ENCODE measurements around the gene CFAP100.
A peak's percentile ranks its signal among the peaks of the same experiment; 100 is the strongest.

The CFAP100 gene

GRCh38 chr3:126394179-126394976 lies at the start of gene CFAP100:
CFAP100 (plus strand) TSS chr3:126394909; CDS start chr3:126396001, 1,092 bp downstream.
- Histone ChIP-seq H3K27me3 (ENCODE audit: control insufficient read depth in 1 of 2, insufficient read depth in 2 of 2, low read length in 2 of 2) (peaks cover 0 to 9% of the 10 kb centered on the region in 2 donors), H3K27ac (ENCODE audit: low read depth, low read length) (no peak within 1 kb of the TSS), H3K4me3 (ENCODE audit: low read depth in 1 of 2, low read length in 2 of 2) (peak within 1 kb of the TSS; percentile 19 to 20), H3K9me3 (ENCODE audit: low read length) (no peaks in the 10 kb centered on the region), H3K36me3 (ENCODE audit: insufficient read depth, low read length) (no peaks in the 10 kb centered on the region), H3K9ac (ENCODE audit: low read length) (no peak within 1 kb of the TSS), H3K4me1 (ENCODE audit: insufficient read depth, low read length) (peaks cover 17% of the 10 kb centered on the region)

- Histone ChIP-seq H3K9ac (ENCODE audit: low read length) (no peak overlapping the region), H3K27me3 (ENCODE audit: control insufficient read depth in 1 of 2, insufficient read depth in 2 of 2, low read length in 2 of 2) (no peaks in the 10 kb centered on the region), H3K27ac (ENCODE audit: low read depth, low read length) (no peak overlapping the region), H3K4me3 (ENCODE audit: low read depth in 1 of 2, low read length in 2 of 2) (no peak overlapping the region), H3K9me3 (ENCODE audit: low read length) (no peaks in the 10 kb centered on the region), H3K36me3 (ENCODE audit: insufficient read depth, low read length) (no peaks in the 10 kb centered on the region), H3K4me1 (ENCODE audit: insufficient read depth, low read length) (no peaks in the 10 kb centered on the region)
Observed at GRCh38 chr3:126345231-126345630, 49.5 kb upstream of the CFAP100 start.

GRCh38 chr3:126345641-126346460 lies 48.9 kb upstream of the CFAP100 start:
- Histone ChIP-seq H3K4me3 (ENCODE audit: low read depth in 1 of 2, low read length in 2 of 2) (no peak overlapping the region), H3K9me3 (ENCODE audit: low read length) (no peaks in the 10 kb centered on the region), H3K27me3 (ENCODE audit: control insufficient read depth in 1 of 2, insufficient read depth in 2 of 2, low read length in 2 of 2) (no peaks in the 10 kb centered on the region), H3K4me1 (ENCODE audit: insufficient read depth, low read length) (no peaks in the 10 kb centered on the region), H3K27ac (ENCODE audit: low read depth, low read length) (no peak overlapping the region), H3K36me3 (ENCODE audit: insufficient read depth, low read length) (no peaks in the 10 kb centered on the region), H3K9ac (ENCODE audit: low read length) (no peak overlapping the region)

GRCh38 chr3:126346466-126346865 lies 48.2 kb upstream of the CFAP100 start:
- Histone ChIP-seq H3K9ac (ENCODE audit: low read length) (no peak overlapping the region), H3K4me1 (ENCODE audit: insufficient read depth, low read length) (no peaks in the 10 kb centered on the region), H3K27ac (ENCODE audit: low read depth, low read length) (no peak overlapping the region), H3K4me3 (ENCODE audit: low read depth in 1 of 2, low read length in 2 of 2) (no peak overlapping the region), H3K27me3 (ENCODE audit: control insufficient read depth in 1 of 2, insufficient read depth in 2 of 2, low read length in 2 of 2) (no peaks in the 10 kb centered on the region), H3K36me3 (ENCODE audit: insufficient read depth, low read length) (no peaks in the 10 kb centered on the region), H3K9me3 (ENCODE audit: low read length) (no peaks in the 10 kb centered on the region)

- Histone ChIP-seq H3K9me3 (ENCODE audit: low read length) (no peaks in the 10 kb centered on the region), H3K4me1 (ENCODE audit: insufficient read depth, low read length) (no peaks in the 10 kb centered on the region), H3K9ac (ENCODE audit: low read length) (no peak overlapping the region), H3K27ac (ENCODE audit: low read depth, low read length) (no peak overlapping the region), H3K36me3 (ENCODE audit: insufficient read depth, low read length) (no peaks in the 10 kb centered on the region), H3K27me3 (ENCODE audit: control insufficient read depth in 1 of 2, insufficient read depth in 2 of 2, low read length in 2 of 2) (no peaks in the 10 kb centered on the region), H3K4me3 (ENCODE audit: low read depth in 1 of 2, low read length in 2 of 2) (no peak overlapping the region)
Observed at GRCh38 chr3:126347543-126348161, 47.1 kb upstream of the CFAP100 start.

- Histone ChIP-seq H3K27ac (ENCODE audit: low read depth, low read length) (no peak overlapping the region), H3K27me3 (ENCODE audit: control insufficient read depth in 1 of 2, insufficient read depth in 2 of 2, low read length in 2 of 2) (no peaks in the 10 kb centered on the region), H3K9ac (ENCODE audit: low read length) (no peak overlapping the region), H3K4me3 (ENCODE audit: low read depth in 1 of 2, low read length in 2 of 2) (no peak overlapping the region), H3K4me1 (ENCODE audit: insufficient read depth, low read length) (no peaks in the 10 kb centered on the region), H3K36me3 (ENCODE audit: insufficient read depth, low read length) (no peaks in the 10 kb centered on the region), H3K9me3 (ENCODE audit: low read length) (no peaks in the 10 kb centered on the region)
Observed at GRCh38 chr3:126348308-126348920, 46.3 kb upstream of the CFAP100 start.

- no peak overlapping the region for H3K4me3 ChIP-seq (ENCODE audit: low read depth in 1 of 2, low read length in 2 of 2)
- no peaks in the 10 kb centered on the region for H3K36me3 ChIP-seq (ENCODE audit: insufficient read depth, low read length)
- H3K4me1 ChIP-seq (ENCODE audit: insufficient read depth, low read length): no peaks in the 10 kb centered on the region
- no peak overlapping the region for H3K27ac ChIP-seq (ENCODE audit: low read depth, low read length)
- H3K9ac ChIP-seq (ENCODE audit: low read length): no peak overlapping the region
- H3K27me3 ChIP-seq (ENCODE audit: control insufficient read depth in 1 of 2, insufficient read depth in 2 of 2, low read length in 2 of 2): no peaks in the 10 kb centered on the region
- H3K9me3 ChIP-seq (ENCODE audit: low read length): no peaks in the 10 kb centered on the region
Observed at GRCh38 chr3:126349071-126349470, 45.6 kb upstream of the CFAP100 start.

- Histone ChIP-seq H3K9ac (ENCODE audit: low read length) (no peak overlapping the region), H3K4me1 (ENCODE audit: insufficient read depth, low read length) (no peaks in the 10 kb centered on the region), H3K4me3 (ENCODE audit: low read depth in 1 of 2, low read length in 2 of 2) (no peak overlapping the region), H3K36me3 (ENCODE audit: insufficient read depth, low read length) (no peaks in the 10 kb centered on the region), H3K27me3 (ENCODE audit: control insufficient read depth in 1 of 2, insufficient read depth in 2 of 2, low read length in 2 of 2) (no peaks in the 10 kb centered on the region), H3K27ac (ENCODE audit: low read depth, low read length) (no peak overlapping the region), H3K9me3 (ENCODE audit: low read length) (no peaks in the 10 kb centered on the region)
Observed at GRCh38 chr3:126349611-126350501, 44.9 kb upstream of the CFAP100 start.

GRCh38 chr3:126350502-126351085 lies 44.1 kb upstream of the CFAP100 start:
- Histone ChIP-seq H3K36me3 (ENCODE audit: insufficient read depth, low read length) (no peaks in the 10 kb centered on the region), H3K4me1 (ENCODE audit: insufficient read depth, low read length) (peaks cover 5% of the 10 kb centered on the region), H3K4me3 (ENCODE audit: low read depth in 1 of 2, low read length in 2 of 2) (no peak overlapping the region), H3K27ac (ENCODE audit: low read depth, low read length) (no peak overlapping the region), H3K27me3 (ENCODE audit: control insufficient read depth in 1 of 2, insufficient read depth in 2 of 2, low read length in 2 of 2) (no peaks in the 10 kb centered on the region), H3K9ac (ENCODE audit: low read length) (no peak overlapping the region), H3K9me3 (ENCODE audit: low read length) (no peaks in the 10 kb centered on the region)

GRCh38 chr3:126351086-126351770 lies 43.5 kb upstream of the CFAP100 start:
- H3K9ac ChIP-seq (ENCODE audit: low read length): no peak overlapping the region
- H3K27ac ChIP-seq (ENCODE audit: low read depth, low read length): no peak overlapping the region
- no peaks in the 10 kb centered on the region for H3K36me3 ChIP-seq (ENCODE audit: insufficient read depth, low read length)

More at GRCh38 chr3:126351086-126351770, 43.5 kb upstream of the CFAP100 start:
- Histone ChIP-seq H3K27me3 (ENCODE audit: control insufficient read depth in 1 of 2, insufficient read depth in 2 of 2, low read length in 2 of 2) (no peaks in the 10 kb centered on the region), H3K9me3 (ENCODE audit: low read length) (no peaks in the 10 kb centered on the region), H3K4me3 (ENCODE audit: low read depth in 1 of 2, low read length in 2 of 2) (no peak overlapping the region), H3K4me1 (ENCODE audit: insufficient read depth, low read length) (peaks cover 6% of the 10 kb centered on the region)

All from muscle layer of colon (tissue), 2 donors.